ENCODE results near the gene NR2E1.

GRCh38 chr6:108222504-108222903, 56.7 kb downstream of the NR2E1 start:
- TF ChIP-seq CTCF (optimal IDR thresholded peaks at IDR 0.05 in 1 of 3, IDR thresholded peaks at IDR 0.05 in 1 of 3, conservative IDR thresholded peaks at IDR 0.05 in 1 of 3; ENCODE audit: extremely low read depth in 1 of 3, insufficient read depth in 2 of 3, low read length in 3 of 3) (no peak), EZH2 (IDR thresholded peaks at IDR 0.05; ENCODE audit: low read length) (no peak)

Measured in keratinocyte (primary cell).